ENCODE data around the gene FDX2.

FDX2 gene

GRCh38 chr19:10299545-10300458 is 16.0 kb downstream of the FDX2 start:
- ATAC-seq (ENCODE audit: low read depth), result no peak
- no peak for DNase-seq (ENCODE audit: low spot score)

GRCh38 chr19:10295847-10296591 is 19.8 kb downstream of the FDX2 start:
- Histone ChIP-seq H3K27ac (ENCODE audit: poor library complexity, severe bottlenecking) (no peak overlapping the region), H3K36me3 (ENCODE audit: low read depth) (peaks cover 7% of the 10 kb centered on the region; the same call in 1 of the 2 replicates), H3K9me3 (ENCODE audit: severe bottlenecking) (no peaks in the 10 kb centered on the region), H3K4me1 (ENCODE audit: insufficient read depth, poor library complexity, severe bottlenecking) (peaks cover 4% of the 10 kb centered on the region), H3K4me3 (ENCODE audit: severe bottlenecking) (no peak overlapping the region), H3K27me3 (ENCODE audit: insufficient read depth, poor library complexity, severe bottlenecking) (no peaks in the 10 kb centered on the region)
- DNase-seq (ENCODE audit: low spot score), result no peak
- no peak for TF ChIP-seq CTCF (IDR thresholded peaks at IDR 0.05; ENCODE audit: poor library complexity, severe bottlenecking)
- ATAC-seq (ENCODE audit: low read depth), result no peak

More at GRCh38 chr19:10299545-10300458, 16.0 kb downstream of the FDX2 start:
- H3K36me3 ChIP-seq (ENCODE audit: low read depth), result no peaks in the 10 kb centered on the region
- no peak for TF ChIP-seq CTCF (IDR thresholded peaks at IDR 0.05; ENCODE audit: poor library complexity, severe bottlenecking)
- H3K9me3 ChIP-seq (ENCODE audit: severe bottlenecking), result no peaks in the 10 kb centered on the region
- no peaks in the 10 kb centered on the region for H3K27me3 ChIP-seq (ENCODE audit: insufficient read depth, poor library complexity, severe bottlenecking)
- no peak overlapping the region for H3K27ac ChIP-seq (ENCODE audit: poor library complexity, severe bottlenecking)
- H3K4me1 ChIP-seq (ENCODE audit: insufficient read depth, poor library complexity, severe bottlenecking), result peaks cover 9% of the 10 kb centered on the region
- no peak overlapping the region for H3K4me3 ChIP-seq (ENCODE audit: severe bottlenecking)

GRCh38 chr19:10295305-10295846 is 20.4 kb downstream of the FDX2 start:
- Histone ChIP-seq H3K4me1 (ENCODE audit: insufficient read depth, poor library complexity, severe bottlenecking) (peaks cover 4% of the 10 kb centered on the region), H3K36me3 (ENCODE audit: low read depth) (peaks cover 7% of the 10 kb centered on the region; the same call in 1 of the 2 replicates), H3K4me3 (ENCODE audit: severe bottlenecking) (no peak overlapping the region), H3K27ac (ENCODE audit: poor library complexity, severe bottlenecking) (no peak overlapping the region), H3K27me3 (ENCODE audit: insufficient read depth, poor library complexity, severe bottlenecking) (no peaks in the 10 kb centered on the region), H3K9me3 (ENCODE audit: severe bottlenecking) (no peaks in the 10 kb centered on the region)
- DNase-seq (ENCODE audit: low spot score), result no peak
- TF ChIP-seq CTCF (IDR thresholded peaks at IDR 0.05; ENCODE audit: poor library complexity, severe bottlenecking), result no peak
- ATAC-seq (ENCODE audit: low read depth), result no peak

GRCh38 chr19:10294368-10294697 is 21.5 kb downstream of the FDX2 start:
- no peak overlapping the region for H3K4me3 ChIP-seq (ENCODE audit: severe bottlenecking)
- no peak overlapping the region for H3K27ac ChIP-seq (ENCODE audit: poor library complexity, severe bottlenecking)
- no peaks in the 10 kb centered on the region for H3K9me3 ChIP-seq (ENCODE audit: severe bottlenecking)
- ATAC-seq (ENCODE audit: low read depth) (no peak), DNase-seq (ENCODE audit: low spot score) (no peak)
- no peak for TF ChIP-seq CTCF (IDR thresholded peaks at IDR 0.05; ENCODE audit: poor library complexity, severe bottlenecking)
- peaks cover 4% of the 10 kb centered on the region for H3K4me1 ChIP-seq (ENCODE audit: insufficient read depth, poor library complexity, severe bottlenecking)
- peaks cover 7% of the 10 kb centered on the region; the same call in 1 of the 2 replicates for H3K36me3 ChIP-seq (ENCODE audit: low read depth)
- no peaks in the 10 kb centered on the region for H3K27me3 ChIP-seq (ENCODE audit: insufficient read depth, poor library complexity, severe bottlenecking)
